NCI-H748 (cell line): ENCODE measurements around the gene CERS6.

Experiments
- DNase-seq: peaks from one replicate; lab custom pipeline; 2025; ENCODE audit not compliant: unreplicated experiment; lab: John Stamatoyannopoulos, UW

Gene CERS6

GRCh38 chr2:168819050-168819715 is 363.1 kb downstream of the CERS6 start:
- DNase-seq = no peak

GRCh38 chr2:168819829-168820489 is 363.9 kb downstream of the CERS6 start:
- no peak for DNase-seq

GRCh38 chr2:168821577-168821976 is 365.5 kb downstream of the CERS6 start:
- DNase-seq = no peak

GRCh38 chr2:168821992-168822391 is 365.9 kb downstream of the CERS6 start:
- no peak for DNase-seq
